IMR-90 (cell line): ENCODE measurements around the gene CACNA1G. TPM values are rescaled to one million over a fixed set of nuclear protein-coding genes. Genes with fewer than 3 reads are reported as not detected.

Source experiments
- ATAC-seq: fragments of 200-7000 bp; cut with Tn5 transposase; 2 replicates; pipeline ENCODE4 v1.9.1; 2020; ENCODE audit warnings: low read depth, mild to moderate bottlenecking, moderate library complexity
- BruUV-seq: library from RNA; stranded (reverse); fragments of 400-500 nt; replicated peaks from 2 replicates; lab custom pipeline; 2021; lab: Mats Ljungman, UMichigan
- CTCF ChIA-PET: fragments of 300-600 bp; formaldehyde crosslinking; extraction: SDS; loops from one replicate; lab custom pipeline; 2021; ENCODE audit warnings: antibody characterized with exemption; lab: Yijun Ruan, JAX
- POLR2A ChIA-PET: fragments of 300-600 bp; sonication (Branson Sonifier 250); formaldehyde crosslinking; loops from one replicate; lab custom pipeline; 2022; ENCODE audit warnings: antibody characterized with exemption; ENCODE audit not compliant: unreplicated experiment; lab: Charles Lee
- DNase-seq: peaks from one replicate; pipeline ENCODE4 v3.0.0; 2013
- H2AFZ ChIP-seq: replicated peaks from 2 replicates; pipeline ENCODE3; 2013; ENCODE audit warnings: low read length, mild to moderate bottlenecking; ENCODE audit not compliant: poor library complexity
- H2AK5ac ChIP-seq: 2 replicates; pipeline ENCODE4 v1.6.1; 2013; ENCODE audit warnings: low read depth, low read length, inconsistent platforms
- H2AK9ac ChIP-seq: replicated peaks from 2 replicates; pipeline ENCODE3; 2013; ENCODE audit warnings: mild to moderate bottlenecking, low read depth, low read length, moderate library complexity; ENCODE audit not compliant: poor library complexity
- H2BK120ac ChIP-seq: 2 replicates; pipeline ENCODE4 v1.6.1; 2013; ENCODE audit warnings: low read depth, low read length, inconsistent platforms
- H2BK15ac ChIP-seq: 3 replicates; pipeline ENCODE4 v1.6.1; 2013; ENCODE audit warnings: low read depth, low read length, inconsistent platforms
- H2BK20ac ChIP-seq: 2 replicates; pipeline ENCODE4 v1.6.1; 2013; ENCODE audit warnings: low read depth, mild to moderate bottlenecking, inconsistent platforms, low read length, moderate library complexity
- H2BK5ac ChIP-seq: 2 replicates; pipeline ENCODE4 v1.6.1; 2013; ENCODE audit warnings: mild to moderate bottlenecking, low read depth, low read length, inconsistent platforms; ENCODE audit not compliant: poor library complexity, severe bottlenecking
- H3K14ac ChIP-seq: replicated peaks from 2 replicates; pipeline ENCODE4 v1.6.1; 2013; ENCODE audit warnings: low read depth, low read length, inconsistent platforms
- H3K18ac ChIP-seq: 2 replicates; pipeline ENCODE4 v1.6.1; 2013; ENCODE audit warnings: low read depth, low read length, control low read depth
- H3K23ac ChIP-seq: 2 replicates; pipeline ENCODE4 v1.6.1; 2013; ENCODE audit warnings: low read depth, low read length, inconsistent platforms
- H3K27ac ChIP-seq: 2 replicates; pipeline ENCODE4 v1.5.1; 2013; ENCODE audit warnings: mild to moderate bottlenecking, control low read depth, low read length; ENCODE audit not compliant: insufficient read depth
- H3K27me3 ChIP-seq: 2 replicates; pipeline ENCODE4 v1.6.1; 2013; ENCODE audit warnings: low read length; ENCODE audit not compliant: control insufficient read depth, insufficient read depth
- H3K36me3 ChIP-seq: 2 replicates; pipeline ENCODE4 v1.6.1; 2013; ENCODE audit warnings: low read length, mixed read lengths; ENCODE audit not compliant: control insufficient read depth, insufficient read depth
- H3K4ac ChIP-seq: 2 replicates; pipeline ENCODE4 v1.6.1; 2013; ENCODE audit warnings: low read depth, low read length, inconsistent platforms
- H3K4me1 ChIP-seq: 2 replicates; pipeline ENCODE4 v1.6.1; 2013; ENCODE audit warnings: low read length, mixed read lengths; ENCODE audit not compliant: control insufficient read depth, insufficient read depth
- H3K4me2 ChIP-seq: 2 replicates; pipeline ENCODE4 v1.6.1; 2013; ENCODE audit warnings: low read depth, mild to moderate bottlenecking, control low read depth, low read length, moderate library complexity
- H3K4me3 ChIP-seq: 2 replicates; pipeline ENCODE4 v1.5.1; 2013; ENCODE audit warnings: low read depth, mild to moderate bottlenecking, control low read depth, low read length, moderate library complexity; ENCODE audit not compliant: insufficient read depth
- H3K56ac ChIP-seq: 2 replicates; pipeline ENCODE4 v1.6.1; 2013; ENCODE audit warnings: low read length, inconsistent platforms; ENCODE audit not compliant: insufficient read depth; ENCODE audit errors: extremely low read depth
- H3K79me1 ChIP-seq, 2 experiments: 2 replicates each; pipeline ENCODE4 v1.6.1; 2013; ENCODE audit warnings: low read length in 2 of 2, inconsistent platforms in 1 of 2, low read depth in 1 of 2
- H3K9ac ChIP-seq: 2 replicates; pipeline ENCODE4 v1.6.1; 2013; ENCODE audit warnings: low read depth, low read length, control low read depth
- H3K9me1 ChIP-seq: 2 replicates; pipeline ENCODE4 v1.6.1; 2013; ENCODE audit warnings: low read length, inconsistent platforms; ENCODE audit not compliant: insufficient read depth
- H3K9me3 ChIP-seq: 2 replicates; pipeline ENCODE4 v1.6.1; 2013; ENCODE audit warnings: low read length; ENCODE audit not compliant: control insufficient read depth, insufficient read depth
- H4K20me1 ChIP-seq: 2 replicates; pipeline ENCODE4 v1.6.1; 2013; ENCODE audit warnings: low read length, inconsistent platforms; ENCODE audit not compliant: insufficient read depth
- H4K5ac ChIP-seq: 2 replicates; pipeline ENCODE4 v1.6.1; 2013; ENCODE audit warnings: mild to moderate bottlenecking, low read depth, low read length, control low read depth
- H4K8ac ChIP-seq, 2 experiments: 2 replicates each; pipeline ENCODE4 v1.6.1; 2013; ENCODE audit warnings: low read depth in 2 of 2, low read length in 2 of 2, control low read depth in 1 of 2, inconsistent platforms in 1 of 2
- H4K91ac ChIP-seq: 2 replicates; pipeline ENCODE4 v1.6.1; 2013; ENCODE audit warnings: low read depth, low read length, inconsistent platforms; ENCODE audit not compliant: insufficient read depth
- BHLHE40 ChIP-seq: fragments of 150-350 bp; IDR thresholded peaks from 2 replicates; pipeline ENCODE4 v1.6.1; 2016; ENCODE audit warnings: mild to moderate bottlenecking, low read depth, low read length
- CEBPB ChIP-seq: IDR thresholded peaks from 2 replicates; pipeline ENCODE4 v1.6.1; 2012; ENCODE audit warnings: low read depth, low read length, improper control_type of control experiment
- CHD1 ChIP-seq: IDR thresholded peaks from 2 replicates; pipeline ENCODE4 v1.6.1; 2012; ENCODE audit warnings: low read depth, low read length, improper control_type of control experiment
- CTCF ChIP-seq: conservative IDR thresholded peaks from 2 replicates; pipeline ENCODE4 v1.5.1; 2012; ENCODE audit warnings: mild to moderate bottlenecking, low read depth, low read length, improper control_type of control experiment
- ELK1 ChIP-seq: fragments of 150-350 bp; IDR thresholded peaks from 2 replicates; pipeline ENCODE4 v1.6.1; 2016; ENCODE audit warnings: low read depth, mild to moderate bottlenecking, low read length, moderate library complexity, borderline replicate concordance
- FOS ChIP-seq: fragments of 150-350 bp; IDR thresholded peaks from 2 replicates; pipeline ENCODE4 v1.6.1; 2016; ENCODE audit warnings: low read depth, low read length
- MAFK ChIP-seq: IDR thresholded peaks from 2 replicates; pipeline ENCODE4 v1.6.1; 2012; ENCODE audit warnings: low read depth, low read length, improper control_type of control experiment
- MAZ ChIP-seq: IDR thresholded peaks from 2 replicates; pipeline ENCODE4 v1.6.1; 2012; ENCODE audit warnings: low read depth, mild to moderate bottlenecking, low read length, improper control_type of control experiment, moderate library complexity, borderline replicate concordance
- MXI1 ChIP-seq: IDR thresholded peaks from 2 replicates; pipeline ENCODE4 v1.6.1; 2012; ENCODE audit warnings: low read depth, mild to moderate bottlenecking, low read length, moderate library complexity, borderline replicate concordance
- NFE2L2 ChIP-seq: fragments of 150-350 bp; IDR thresholded peaks from 2 replicates; pipeline ENCODE4 v1.6.1; 2016; ENCODE audit warnings: low read depth, mild to moderate bottlenecking, low read length
- POLR2A ChIP-seq: IDR thresholded peaks from 2 replicates; pipeline ENCODE4 v1.6.1; 2012; ENCODE audit warnings: mild to moderate bottlenecking, low read depth, low read length
- RAD21 ChIP-seq: IDR thresholded peaks from 2 replicates; pipeline ENCODE4 v1.6.1; 2012; ENCODE audit warnings: low read length, improper control_type of control experiment
- RCOR1 ChIP-seq: IDR thresholded peaks from 2 replicates; pipeline ENCODE4 v1.6.1; 2012; ENCODE audit warnings: mild to moderate bottlenecking, low read length, improper control_type of control experiment; ENCODE audit not compliant: insufficient replicate concordance
- RFX5 ChIP-seq: IDR thresholded peaks from 2 replicates; pipeline ENCODE4 v1.8.0; 2012; ENCODE audit warnings: low read depth, mild to moderate bottlenecking, low read length, moderate library complexity
- SMC3 ChIP-seq: fragments of 150-350 bp; IDR thresholded peaks from 2 replicates; pipeline ENCODE4 v1.6.1; 2016; ENCODE audit warnings: low read depth, mild to moderate bottlenecking, antibody characterized with exemption, low read length, moderate library complexity
- USF2 ChIP-seq: fragments of 150-350 bp; IDR thresholded peaks from 2 replicates; pipeline ENCODE4 v1.6.1; 2017; ENCODE audit warnings: mild to moderate bottlenecking, antibody characterized with exemption, low read length, low read depth
- WGBS, 2 experiments: methylation state at CpG; one replicate each; pipeline versions ENCODE4 v1.1.5 to v1.1.7; 2013; ENCODE audit warnings: missing lambda C conversion rate in 2 of 2; ENCODE audit not compliant: insufficient read length in 1 of 2; ENCODE audit errors: extremely low coverage in 2 of 2; 5-methylcytosine and 5-hydroxymethylcytosine counted together
- dilution Hi-C: fragments of 300-500 bp; cut with HindIII; formaldehyde crosslinking; loops from one replicate; pipeline ENCODE4 v1.14.3; 2018; ENCODE audit warnings: low sequenced_read_pairs; ENCODE audit not compliant: unreplicated experiment
- in situ Hi-C: fragments of 300-500 bp; cut with MboI; formaldehyde crosslinking; loops from 3 replicates; pipeline ENCODE4 v1.14.3; 2019; ENCODE audit warnings: low sequenced_read_pairs, inconsistent platforms, mixed read lengths
- intact Hi-C: fragments of 100-400 bp; cut with micrococcal nuclease; formaldehyde crosslinking; loops from 2 replicates; pipeline ENCODE4 v1.10.0; 2022
- polyA plus RNA-seq, 3 experiments: library from polyadenylated mRNA; depleted of rRNA; stranded (reverse); fragments of >200 nt; gene quantifications; 2 replicates each; pipeline ENCODE4 v1.2.3, GENCODE V29; 2012; ENCODE audit warnings: low replicate concordance in 1 of 3
- total RNA-seq: library from RNA; depleted of rRNA; stranded (reverse); fragments of >200 nt; gene quantifications from 2 replicates; pipeline ENCODE4 v1.2.3, GENCODE V29; 2012

The CACNA1G gene
- total and polyA plus RNA-seq, 2 of the 4 experiments (the other 2 are of a cell fraction) = under 0.01 to 0.03 TPM

GRCh38 chr17:50527155-50527762 is 33.3 kb upstream of the CACNA1G start:
- no TSS peak for BruUV-seq
- H3K79me1 ChIP-seq = no peaks in the 10 kb centered on the region
- no peaks in the 10 kb centered on the region for H3K9me3 ChIP-seq
- CTCF ChIA-PET = interaction anchor here (0.7 kb wide), 1 partner anchor 55 kb away, joined by 3 read pairs; no protein-coding TSS in a partner anchor
- peaks cover 60% of the 10 kb centered on the region for H3K27me3 ChIP-seq
- no peak overlapping the region for H4K91ac ChIP-seq
- no peaks in the 10 kb centered on the region for H4K20me1 ChIP-seq
- H2BK120ac ChIP-seq = no peak overlapping the region
- POLR2A ChIA-PET = no interaction called here
- H3K27ac ChIP-seq = no peak overlapping the region
- H3K9me1 ChIP-seq = no peaks in the 10 kb centered on the region
- no peaks in the 10 kb centered on the region for H3K36me3 ChIP-seq
- H3K14ac ChIP-seq = no peak overlapping the region
- H4K5ac ChIP-seq = no peak overlapping the region
- no peak overlapping the region for H3K4ac ChIP-seq
- no peaks in the 10 kb centered on the region for H3K4me1 ChIP-seq
- H2AFZ ChIP-seq = no peak overlapping the region
- no peak overlapping the region for H3K56ac ChIP-seq
- H3K18ac ChIP-seq = no peak overlapping the region
- no peak for TF ChIP-seq FOS
- no peak for TF ChIP-seq RAD21
- TF ChIP-seq RFX5 = no peak
- TF ChIP-seq RCOR1 = no peak
- TF ChIP-seq BHLHE40 = no peak
- no peak for TF ChIP-seq POLR2A
- no peak for TF ChIP-seq MAFK
- TF ChIP-seq CTCF = no peak
- TF ChIP-seq CEBPB = no peak
- TF ChIP-seq ELK1 = no peak
- TF ChIP-seq NFE2L2 = no peak
- TF ChIP-seq USF2 = no peak
- no peak for TF ChIP-seq CHD1
- no peak for TF ChIP-seq SMC3
- TF ChIP-seq MAZ = no peak
- no peak for TF ChIP-seq MXI1
- no peak overlapping the region for H4K8ac ChIP-seq
- H3K9ac ChIP-seq = no peak overlapping the region
- in situ Hi-C loops (no loop called here), intact Hi-C loops (no loop called here), dilution Hi-C loops (no loop called here)
- H2BK20ac ChIP-seq = no peak overlapping the region
- no peak overlapping the region for H2AK9ac ChIP-seq
- DNase-seq (no peak), ATAC-seq (no peak)
- H3K4me3 ChIP-seq = no peak overlapping the region
- H2AK5ac ChIP-seq = no peak overlapping the region
- H2BK15ac ChIP-seq = no peak overlapping the region
- no peak overlapping the region for H3K23ac ChIP-seq
- no peak overlapping the region for H3K4me2 ChIP-seq
- H2BK5ac ChIP-seq = no peak overlapping the region
- 40% methylated on average over 1 of the region's 5 CpGs; no CpG with 5 or more reads in 1 of the 2 experiments for WGBS, 2 experiments
